Liver (tissue), 3 donors: ENCODE data around the gene ZNF438.
"Not testable (repeated sequence)": the region's sequence is repeated elsewhere in the genome, so short reads cannot be mapped to it uniquely, and the experiment has no call there.

Source experiments
- EGR1 ChIP-seq, 2 donors: IDR thresholded peaks; 2 replicates each; pipeline ENCODE4 v1.6.1; 2016 to 2018; ENCODE audit warnings: antibody characterized with exemption in 2 of 2, low read depth in 2 of 2
- RXRA ChIP-seq, 2 donors: IDR thresholded peaks; 2 replicates each; pipeline ENCODE4 v1.6.1; 2017 to 2018; ENCODE audit warnings: antibody characterized with exemption in 2 of 2, mild to moderate bottlenecking in 1 of 2
- TAF1 ChIP-seq: conservative IDR thresholded peaks from 2 replicates; pipeline ENCODE4 v1.6.1; 2016; ENCODE audit warnings: antibody characterized with exemption, mild to moderate bottlenecking
- TF ChIP-seq, protein P1 (sequence below): fragments of 150-350 bp; IDR thresholded peaks from 2 replicates; pipeline ENCODE4 v1.5.1; 2017; ENCODE audit warnings: improper control_type of control experiment, low read depth, low read length; ENCODE audit not compliant: missing input control
- TF ChIP-seq, protein P2 (sequence below): IDR thresholded peaks from 2 replicates; pipeline ENCODE4 v1.6.1; 2016; ENCODE audit warnings: antibody characterized with exemption
- TF ChIP-seq, protein P3 (sequence below): IDR thresholded peaks from 2 replicates; pipeline ENCODE4 v1.6.1; 2016; ENCODE audit warnings: antibody characterized with exemption, mild to moderate bottlenecking
- donor health status: healthy.
- donor health status: healthy.

DNA sequence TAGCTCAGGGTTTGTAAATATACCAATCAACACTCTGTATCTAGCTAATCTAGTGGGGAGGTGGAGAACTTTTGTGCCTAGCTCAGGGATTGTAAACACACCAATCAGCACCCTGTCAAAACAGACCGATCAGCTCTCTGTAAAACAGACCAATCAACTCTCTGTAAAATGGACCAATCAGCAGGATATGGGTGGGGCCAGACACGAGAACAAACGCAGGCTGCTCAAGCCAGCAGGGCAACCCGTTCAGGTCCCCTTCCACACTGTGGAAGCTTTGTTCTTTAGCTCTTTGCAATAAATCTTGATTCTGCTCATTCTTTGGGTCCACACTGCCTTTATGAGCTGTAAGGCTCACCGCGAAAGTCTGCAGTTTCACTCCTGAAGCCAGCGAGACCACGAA, 25.0 kb upstream of the ZNF438 start:
- TF ChIP-seq, protein P1, sequence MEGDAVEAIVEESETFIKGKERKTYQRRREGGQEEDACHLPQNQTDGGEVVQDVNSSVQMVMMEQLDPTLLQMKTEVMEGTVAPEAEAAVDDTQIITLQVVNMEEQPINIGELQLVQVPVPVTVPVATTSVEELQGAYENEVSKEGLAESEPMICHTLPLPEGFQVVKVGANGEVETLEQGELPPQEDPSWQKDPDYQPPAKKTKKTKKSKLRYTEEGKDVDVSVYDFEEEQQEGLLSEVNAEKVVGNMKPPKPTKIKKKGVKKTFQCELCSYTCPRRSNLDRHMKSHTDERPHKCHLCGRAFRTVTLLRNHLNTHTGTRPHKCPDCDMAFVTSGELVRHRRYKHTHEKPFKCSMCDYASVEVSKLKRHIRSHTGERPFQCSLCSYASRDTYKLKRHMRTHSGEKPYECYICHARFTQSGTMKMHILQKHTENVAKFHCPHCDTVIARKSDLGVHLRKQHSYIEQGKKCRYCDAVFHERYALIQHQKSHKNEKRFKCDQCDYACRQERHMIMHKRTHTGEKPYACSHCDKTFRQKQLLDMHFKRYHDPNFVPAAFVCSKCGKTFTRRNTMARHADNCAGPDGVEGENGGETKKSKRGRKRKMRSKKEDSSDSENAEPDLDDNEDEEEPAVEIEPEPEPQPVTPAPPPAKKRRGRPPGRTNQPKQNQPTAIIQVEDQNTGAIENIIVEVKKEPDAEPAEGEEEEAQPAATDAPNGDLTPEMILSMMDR = not testable (repeated sequence)
- TF ChIP-seq, protein P2, sequence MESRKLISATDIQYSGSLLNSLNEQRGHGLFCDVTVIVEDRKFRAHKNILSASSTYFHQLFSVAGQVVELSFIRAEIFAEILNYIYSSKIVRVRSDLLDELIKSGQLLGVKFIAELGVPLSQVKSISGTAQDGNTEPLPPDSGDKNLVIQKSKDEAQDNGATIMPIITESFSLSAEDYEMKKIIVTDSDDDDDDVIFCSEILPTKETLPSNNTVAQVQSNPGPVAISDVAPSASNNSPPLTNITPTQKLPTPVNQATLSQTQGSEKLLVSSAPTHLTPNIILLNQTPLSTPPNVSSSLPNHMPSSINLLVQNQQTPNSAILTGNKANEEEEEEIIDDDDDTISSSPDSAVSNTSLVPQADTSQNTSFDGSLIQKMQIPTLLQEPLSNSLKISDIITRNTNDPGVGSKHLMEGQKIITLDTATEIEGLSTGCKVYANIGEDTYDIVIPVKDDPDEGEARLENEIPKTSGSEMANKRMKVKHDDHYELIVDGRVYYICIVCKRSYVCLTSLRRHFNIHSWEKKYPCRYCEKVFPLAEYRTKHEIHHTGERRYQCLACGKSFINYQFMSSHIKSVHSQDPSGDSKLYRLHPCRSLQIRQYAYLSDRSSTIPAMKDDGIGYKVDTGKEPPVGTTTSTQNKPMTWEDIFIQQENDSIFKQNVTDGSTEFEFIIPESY = not testable (repeated sequence)
- TF ChIP-seq, protein P3, sequence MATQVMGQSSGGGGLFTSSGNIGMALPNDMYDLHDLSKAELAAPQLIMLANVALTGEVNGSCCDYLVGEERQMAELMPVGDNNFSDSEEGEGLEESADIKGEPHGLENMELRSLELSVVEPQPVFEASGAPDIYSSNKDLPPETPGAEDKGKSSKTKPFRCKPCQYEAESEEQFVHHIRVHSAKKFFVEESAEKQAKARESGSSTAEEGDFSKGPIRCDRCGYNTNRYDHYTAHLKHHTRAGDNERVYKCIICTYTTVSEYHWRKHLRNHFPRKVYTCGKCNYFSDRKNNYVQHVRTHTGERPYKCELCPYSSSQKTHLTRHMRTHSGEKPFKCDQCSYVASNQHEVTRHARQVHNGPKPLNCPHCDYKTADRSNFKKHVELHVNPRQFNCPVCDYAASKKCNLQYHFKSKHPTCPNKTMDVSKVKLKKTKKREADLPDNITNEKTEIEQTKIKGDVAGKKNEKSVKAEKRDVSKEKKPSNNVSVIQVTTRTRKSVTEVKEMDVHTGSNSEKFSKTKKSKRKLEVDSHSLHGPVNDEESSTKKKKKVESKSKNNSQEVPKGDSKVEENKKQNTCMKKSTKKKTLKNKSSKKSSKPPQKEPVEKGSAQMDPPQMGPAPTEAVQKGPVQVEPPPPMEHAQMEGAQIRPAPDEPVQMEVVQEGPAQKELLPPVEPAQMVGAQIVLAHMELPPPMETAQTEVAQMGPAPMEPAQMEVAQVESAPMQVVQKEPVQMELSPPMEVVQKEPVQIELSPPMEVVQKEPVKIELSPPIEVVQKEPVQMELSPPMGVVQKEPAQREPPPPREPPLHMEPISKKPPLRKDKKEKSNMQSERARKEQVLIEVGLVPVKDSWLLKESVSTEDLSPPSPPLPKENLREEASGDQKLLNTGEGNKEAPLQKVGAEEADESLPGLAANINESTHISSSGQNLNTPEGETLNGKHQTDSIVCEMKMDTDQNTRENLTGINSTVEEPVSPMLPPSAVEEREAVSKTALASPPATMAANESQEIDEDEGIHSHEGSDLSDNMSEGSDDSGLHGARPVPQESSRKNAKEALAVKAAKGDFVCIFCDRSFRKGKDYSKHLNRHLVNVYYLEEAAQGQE = not testable (repeated sequence)
- TF ChIP-seq RXRA (IDR thresholded peaks at IDR 0.05); EGR1 (IDR thresholded peaks at IDR 0.05; ENCODE audit: low read depth in 2 of 2); TAF1: not testable (repeated sequence)
